ENCODE data around the gene ENTHD1.

ENTHD1 gene

GRCh38 chr22:39937906-39938305 is 44.3 kb upstream of the ENTHD1 start:
- TF ChIP-seq TCF12 (IDR thresholded peaks at IDR 0.05; ENCODE audit: low read depth) (no peak), TAF1 (IDR thresholded peaks at IDR 0.05; ENCODE audit: low read depth) (no peak), FOXM1 (IDR thresholded peaks at IDR 0.05; ENCODE audit: borderline replicate concordance, low read depth) (no peak), TEAD4 (IDR thresholded peaks at IDR 0.05) (no peak), CEBPB (IDR thresholded peaks at IDR 0.05) (no peak), ZBTB7A (IDR thresholded peaks at IDR 0.05; ENCODE audit: low read depth) (no peak), YY1 (IDR thresholded peaks at IDR 0.05; ENCODE audit: low read depth) (no peak), NFIC (IDR thresholded peaks at IDR 0.05) (no peak), EP300 (IDR thresholded peaks at IDR 0.05; ENCODE audit: borderline replicate concordance) (no peak), CREB1 (IDR thresholded peaks at IDR 0.05; ENCODE audit: low read depth) (no peak)
- TF ChIP-seq, protein P1, sequence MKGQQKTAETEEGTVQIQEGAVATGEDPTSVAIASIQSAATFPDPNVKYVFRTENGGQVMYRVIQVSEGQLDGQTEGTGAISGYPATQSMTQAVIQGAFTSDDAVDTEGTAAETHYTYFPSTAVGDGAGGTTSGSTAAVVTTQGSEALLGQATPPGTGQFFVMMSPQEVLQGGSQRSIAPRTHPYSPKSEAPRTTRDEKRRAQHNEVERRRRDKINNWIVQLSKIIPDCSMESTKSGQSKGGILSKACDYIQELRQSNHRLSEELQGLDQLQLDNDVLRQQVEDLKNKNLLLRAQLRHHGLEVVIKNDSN (IDR thresholded peaks at IDR 0.05): no peak

DNA sequence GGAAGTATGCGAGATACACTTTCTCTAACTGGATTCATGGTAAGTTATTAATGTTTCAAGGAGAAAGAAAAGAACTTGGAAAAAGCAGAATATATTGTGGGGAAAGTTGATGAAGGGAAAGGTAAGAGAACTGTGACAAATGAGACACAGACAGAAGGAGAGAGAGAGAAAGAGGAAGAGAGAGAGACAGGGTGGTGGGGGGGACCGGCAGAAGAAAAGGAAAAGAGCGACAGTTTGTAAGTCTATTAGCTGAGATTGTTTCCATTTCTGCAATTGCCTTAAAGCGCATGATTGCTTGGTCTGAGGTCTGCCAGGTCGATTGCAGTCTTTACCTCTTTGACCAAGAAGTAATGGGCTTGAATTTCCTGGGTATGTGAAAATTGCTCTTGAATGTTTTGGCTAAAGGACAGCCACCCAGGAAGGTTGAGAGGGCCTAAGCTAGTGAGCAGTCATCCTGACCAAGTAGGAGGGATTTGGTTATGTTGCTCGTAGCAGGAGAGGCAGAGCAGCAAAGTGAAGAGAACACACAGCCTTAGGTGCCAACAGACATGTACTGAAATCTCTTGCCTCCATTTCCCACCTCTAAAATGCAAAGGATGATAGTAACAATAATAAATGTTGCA is 43.1 kb upstream of the ENTHD1 start:
- TF ChIP-seq EGR1 (IDR thresholded peaks at IDR 0.05) (no peak), EP300 (IDR thresholded peaks at IDR 0.05; ENCODE audit: borderline replicate concordance) (no peak)

- no peak for TF ChIP-seq MAX (IDR thresholded peaks at IDR 0.05)
- TF ChIP-seq CEBPB (IDR thresholded peaks at IDR 0.05): no peak
- no peak for TF ChIP-seq TAF1 (IDR thresholded peaks at IDR 0.05; ENCODE audit: low read depth)
- no peak for TF ChIP-seq CREB1 (IDR thresholded peaks at IDR 0.05; ENCODE audit: low read depth)
- TF ChIP-seq TEAD4 (IDR thresholded peaks at IDR 0.05): no peak
- TF ChIP-seq RAD21 (IDR thresholded peaks at IDR 0.05; ENCODE audit: low read depth): no peak
- TF ChIP-seq EGR1 (IDR thresholded peaks at IDR 0.05): no peak
- TF ChIP-seq ZBTB7A (IDR thresholded peaks at IDR 0.05; ENCODE audit: low read depth): no peak
- TF ChIP-seq, protein P1 (IDR thresholded peaks at IDR 0.05): no peak
- no peak for TF ChIP-seq EP300 (IDR thresholded peaks at IDR 0.05; ENCODE audit: borderline replicate concordance)
- no peak for TF ChIP-seq NFIC (IDR thresholded peaks at IDR 0.05)
- TF ChIP-seq FOXM1 (IDR thresholded peaks at IDR 0.05; ENCODE audit: borderline replicate concordance, low read depth): no peak
- TF ChIP-seq, protein P2, sequence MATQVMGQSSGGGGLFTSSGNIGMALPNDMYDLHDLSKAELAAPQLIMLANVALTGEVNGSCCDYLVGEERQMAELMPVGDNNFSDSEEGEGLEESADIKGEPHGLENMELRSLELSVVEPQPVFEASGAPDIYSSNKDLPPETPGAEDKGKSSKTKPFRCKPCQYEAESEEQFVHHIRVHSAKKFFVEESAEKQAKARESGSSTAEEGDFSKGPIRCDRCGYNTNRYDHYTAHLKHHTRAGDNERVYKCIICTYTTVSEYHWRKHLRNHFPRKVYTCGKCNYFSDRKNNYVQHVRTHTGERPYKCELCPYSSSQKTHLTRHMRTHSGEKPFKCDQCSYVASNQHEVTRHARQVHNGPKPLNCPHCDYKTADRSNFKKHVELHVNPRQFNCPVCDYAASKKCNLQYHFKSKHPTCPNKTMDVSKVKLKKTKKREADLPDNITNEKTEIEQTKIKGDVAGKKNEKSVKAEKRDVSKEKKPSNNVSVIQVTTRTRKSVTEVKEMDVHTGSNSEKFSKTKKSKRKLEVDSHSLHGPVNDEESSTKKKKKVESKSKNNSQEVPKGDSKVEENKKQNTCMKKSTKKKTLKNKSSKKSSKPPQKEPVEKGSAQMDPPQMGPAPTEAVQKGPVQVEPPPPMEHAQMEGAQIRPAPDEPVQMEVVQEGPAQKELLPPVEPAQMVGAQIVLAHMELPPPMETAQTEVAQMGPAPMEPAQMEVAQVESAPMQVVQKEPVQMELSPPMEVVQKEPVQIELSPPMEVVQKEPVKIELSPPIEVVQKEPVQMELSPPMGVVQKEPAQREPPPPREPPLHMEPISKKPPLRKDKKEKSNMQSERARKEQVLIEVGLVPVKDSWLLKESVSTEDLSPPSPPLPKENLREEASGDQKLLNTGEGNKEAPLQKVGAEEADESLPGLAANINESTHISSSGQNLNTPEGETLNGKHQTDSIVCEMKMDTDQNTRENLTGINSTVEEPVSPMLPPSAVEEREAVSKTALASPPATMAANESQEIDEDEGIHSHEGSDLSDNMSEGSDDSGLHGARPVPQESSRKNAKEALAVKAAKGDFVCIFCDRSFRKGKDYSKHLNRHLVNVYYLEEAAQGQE (IDR thresholded peaks at IDR 0.05; ENCODE audit: low read depth): no peak
- TF ChIP-seq YY1 (IDR thresholded peaks at IDR 0.05; ENCODE audit: low read depth): no peak
- TF ChIP-seq TCF12 (IDR thresholded peaks at IDR 0.05; ENCODE audit: low read depth): no peak
Observed at GRCh38 chr22:39935612-39936011, 42.1 kb upstream of the ENTHD1 start.

- no peak for TF ChIP-seq NFIC (IDR thresholded peaks at IDR 0.05)
- no peak for TF ChIP-seq ZBTB7A (IDR thresholded peaks at IDR 0.05; ENCODE audit: low read depth)
- TF ChIP-seq TAF1 (IDR thresholded peaks at IDR 0.05; ENCODE audit: low read depth): no peak
- TF ChIP-seq RAD21 (IDR thresholded peaks at IDR 0.05; ENCODE audit: low read depth): no peak
- TF ChIP-seq MAX (IDR thresholded peaks at IDR 0.05): no peak
- TF ChIP-seq EP300 (IDR thresholded peaks at IDR 0.05; ENCODE audit: borderline replicate concordance): no peak
- TF ChIP-seq, protein P2 (IDR thresholded peaks at IDR 0.05; ENCODE audit: low read depth): no peak
- TF ChIP-seq FOXM1 (IDR thresholded peaks at IDR 0.05; ENCODE audit: borderline replicate concordance, low read depth): no peak
- TF ChIP-seq EGR1 (IDR thresholded peaks at IDR 0.05): no peak
- no peak for TF ChIP-seq YY1 (IDR thresholded peaks at IDR 0.05; ENCODE audit: low read depth)
- no peak for TF ChIP-seq CEBPB (IDR thresholded peaks at IDR 0.05)
- no peak for TF ChIP-seq TEAD4 (IDR thresholded peaks at IDR 0.05)
- TF ChIP-seq TCF12 (IDR thresholded peaks at IDR 0.05; ENCODE audit: low read depth): no peak
- no peak for TF ChIP-seq CREB1 (IDR thresholded peaks at IDR 0.05; ENCODE audit: low read depth)
- TF ChIP-seq, protein P1 (IDR thresholded peaks at IDR 0.05): no peak
Observed at GRCh38 chr22:39935116-39935515, 41.6 kb upstream of the ENTHD1 start.

DNA sequence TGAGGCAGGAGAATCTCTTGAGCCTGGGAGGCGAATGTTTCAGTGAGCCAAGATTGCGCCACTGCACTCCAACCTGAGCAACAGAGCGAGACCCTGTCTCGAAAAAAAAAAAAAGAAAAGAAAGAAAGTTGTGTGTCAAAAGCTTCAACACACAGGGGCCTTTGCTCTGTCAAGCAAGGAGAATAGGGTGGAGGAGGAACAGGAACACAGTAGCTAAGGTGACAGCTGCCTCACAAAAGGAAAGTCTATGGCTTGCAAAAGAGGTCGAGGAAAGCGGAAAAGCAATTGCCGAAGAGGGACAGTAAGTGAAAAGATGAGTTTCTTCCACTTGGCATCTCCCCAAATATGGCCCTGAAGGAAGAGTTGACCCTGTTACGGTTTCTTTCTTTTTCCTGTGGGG is 40.2 kb upstream of the ENTHD1 start:
- TF ChIP-seq EP300 (IDR thresholded peaks at IDR 0.05; ENCODE audit: borderline replicate concordance) (no peak), ZBTB7A (IDR thresholded peaks at IDR 0.05; ENCODE audit: low read depth) (no peak), CEBPB (IDR thresholded peaks at IDR 0.05) (no peak), TCF12 (IDR thresholded peaks at IDR 0.05; ENCODE audit: low read depth) (no peak), RAD21 (IDR thresholded peaks at IDR 0.05; ENCODE audit: low read depth) (no peak), NFIC (IDR thresholded peaks at IDR 0.05) (no peak), TAF1 (IDR thresholded peaks at IDR 0.05; ENCODE audit: low read depth) (no peak)
